Measurements from ENCODE around the gene NTM. TPM values are rescaled to one million over a fixed set of nuclear protein-coding genes. Genes with fewer than 3 reads are reported as not detected.

The NTM gene
- total RNA-seq, 2 donors from 2014 or later: 19.1 to 44.7 TPM

DNA sequence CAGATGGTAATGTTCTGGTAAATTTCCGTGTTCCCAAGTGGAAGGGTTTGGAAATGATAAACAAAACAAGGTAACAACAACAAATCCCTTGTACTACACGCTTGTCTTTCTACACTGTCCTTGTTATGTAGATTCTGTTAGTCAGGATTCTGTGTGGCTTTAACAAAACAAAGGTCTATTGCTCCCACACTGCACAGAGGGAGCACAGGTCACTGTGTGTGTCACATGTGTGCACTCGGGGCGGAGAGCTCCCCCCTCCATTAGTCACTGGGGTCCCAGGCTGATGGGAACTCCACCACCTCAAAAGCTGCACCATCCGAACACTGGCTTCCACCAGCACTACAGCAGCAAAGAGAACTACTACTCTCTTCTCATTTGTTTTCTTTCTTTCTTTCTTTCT, 227.9 kb downstream of the NTM start:
- no peak overlapping the region for H3K4me3 ChIP-seq
- H3K36me3 ChIP-seq: no peaks in the 10 kb centered on the region
- H3K4me1 ChIP-seq: no peaks in the 10 kb centered on the region
- TF ChIP-seq, protein P1, sequence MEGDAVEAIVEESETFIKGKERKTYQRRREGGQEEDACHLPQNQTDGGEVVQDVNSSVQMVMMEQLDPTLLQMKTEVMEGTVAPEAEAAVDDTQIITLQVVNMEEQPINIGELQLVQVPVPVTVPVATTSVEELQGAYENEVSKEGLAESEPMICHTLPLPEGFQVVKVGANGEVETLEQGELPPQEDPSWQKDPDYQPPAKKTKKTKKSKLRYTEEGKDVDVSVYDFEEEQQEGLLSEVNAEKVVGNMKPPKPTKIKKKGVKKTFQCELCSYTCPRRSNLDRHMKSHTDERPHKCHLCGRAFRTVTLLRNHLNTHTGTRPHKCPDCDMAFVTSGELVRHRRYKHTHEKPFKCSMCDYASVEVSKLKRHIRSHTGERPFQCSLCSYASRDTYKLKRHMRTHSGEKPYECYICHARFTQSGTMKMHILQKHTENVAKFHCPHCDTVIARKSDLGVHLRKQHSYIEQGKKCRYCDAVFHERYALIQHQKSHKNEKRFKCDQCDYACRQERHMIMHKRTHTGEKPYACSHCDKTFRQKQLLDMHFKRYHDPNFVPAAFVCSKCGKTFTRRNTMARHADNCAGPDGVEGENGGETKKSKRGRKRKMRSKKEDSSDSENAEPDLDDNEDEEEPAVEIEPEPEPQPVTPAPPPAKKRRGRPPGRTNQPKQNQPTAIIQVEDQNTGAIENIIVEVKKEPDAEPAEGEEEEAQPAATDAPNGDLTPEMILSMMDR (IDR thresholded peaks at IDR 0.05): no peak
- H3K27me3 ChIP-seq: no peaks in the 10 kb centered on the region
- no peak for DNase-seq (ENCODE audit: low spot score)
- no peaks in the 10 kb centered on the region for H3K9me3 ChIP-seq
- H3K27ac ChIP-seq: no peak overlapping the region

DNA sequence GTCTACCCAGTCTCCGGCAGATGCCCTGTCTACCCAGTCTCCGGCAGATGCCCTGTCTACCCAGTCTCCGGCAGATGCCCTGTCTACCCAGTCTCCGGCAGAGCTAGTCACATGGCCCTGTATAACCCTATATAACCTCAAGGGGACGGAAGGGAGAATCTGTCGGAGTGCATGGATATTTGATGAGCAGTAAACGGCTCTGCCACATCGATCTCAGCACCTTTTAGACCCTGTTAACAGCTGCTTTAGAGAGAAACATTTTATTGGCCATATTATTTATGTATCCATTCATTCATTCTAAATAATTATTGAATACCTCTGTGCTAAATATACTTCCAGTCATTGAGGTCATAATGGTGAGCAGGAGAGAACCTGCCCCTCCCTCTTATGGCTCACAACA, 228.9 kb downstream of the NTM start:
- Histone ChIP-seq H3K27ac (no peak overlapping the region), H3K27me3 (no peaks in the 10 kb centered on the region), H3K9me3 (no peaks in the 10 kb centered on the region), H3K4me3 (no peak overlapping the region), H3K4me1 (no peaks in the 10 kb centered on the region), H3K36me3 (no peaks in the 10 kb centered on the region)
- TF ChIP-seq, protein P1 (IDR thresholded peaks at IDR 0.05): no peak
- no peak for DNase-seq (ENCODE audit: low spot score)

DNA sequence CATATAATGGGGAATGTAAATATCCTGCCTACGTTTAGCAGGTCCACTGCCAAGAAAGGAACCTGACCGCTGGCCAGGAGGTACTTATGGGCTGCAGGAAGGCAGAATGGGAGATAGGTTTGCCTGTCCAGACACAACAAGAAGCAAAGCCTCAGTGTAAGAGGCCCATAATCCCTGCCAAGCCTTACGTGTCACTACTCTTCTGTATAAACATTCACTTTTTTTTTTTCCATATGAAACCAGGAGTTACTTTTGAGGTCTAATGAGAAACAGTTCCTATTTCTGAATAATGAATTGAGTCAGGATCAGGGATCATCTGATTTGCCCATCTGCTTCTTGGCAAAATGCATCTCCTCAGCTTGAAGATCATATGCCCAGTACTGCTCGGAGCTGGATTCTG, 230.2 kb downstream of the NTM start:
- no peak overlapping the region for H3K27ac ChIP-seq
- no peaks in the 10 kb centered on the region for H3K36me3 ChIP-seq
- no peaks in the 10 kb centered on the region for H3K27me3 ChIP-seq
- H3K4me1 ChIP-seq: no peaks in the 10 kb centered on the region
- H3K9me3 ChIP-seq: no peaks in the 10 kb centered on the region
- DNase-seq (ENCODE audit: low spot score): no peak
- TF ChIP-seq, protein P1 (IDR thresholded peaks at IDR 0.05): no peak
- no peak overlapping the region for H3K4me3 ChIP-seq

DNA sequence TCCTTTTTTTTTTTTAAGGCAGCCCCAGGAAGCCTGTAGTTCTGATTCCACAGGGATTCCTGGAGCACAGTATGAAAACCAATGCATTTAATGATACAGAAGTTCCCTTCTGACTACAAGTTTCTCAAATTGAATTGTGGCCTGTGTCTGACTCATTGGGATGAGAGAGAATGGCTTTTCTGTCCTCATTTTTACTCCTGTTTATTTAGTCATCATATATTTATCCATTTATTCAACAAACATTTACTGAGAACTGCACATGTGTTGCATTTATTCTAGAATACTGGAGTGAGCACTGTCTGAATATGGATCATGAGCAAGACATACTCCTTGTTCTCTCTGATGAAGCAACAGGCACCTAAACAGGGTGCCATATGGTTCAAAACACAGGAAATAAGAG, 231.2 kb downstream of the NTM start:
- Histone ChIP-seq H3K9me3 (no peaks in the 10 kb centered on the region), H3K4me3 (no peak overlapping the region), H3K36me3 (no peaks in the 10 kb centered on the region), H3K4me1 (no peaks in the 10 kb centered on the region), H3K27me3 (no peaks in the 10 kb centered on the region), H3K27ac (no peak overlapping the region)
- TF ChIP-seq, protein P1 (IDR thresholded peaks at IDR 0.05): no peak
- no peak for DNase-seq (ENCODE audit: low spot score)

DNA sequence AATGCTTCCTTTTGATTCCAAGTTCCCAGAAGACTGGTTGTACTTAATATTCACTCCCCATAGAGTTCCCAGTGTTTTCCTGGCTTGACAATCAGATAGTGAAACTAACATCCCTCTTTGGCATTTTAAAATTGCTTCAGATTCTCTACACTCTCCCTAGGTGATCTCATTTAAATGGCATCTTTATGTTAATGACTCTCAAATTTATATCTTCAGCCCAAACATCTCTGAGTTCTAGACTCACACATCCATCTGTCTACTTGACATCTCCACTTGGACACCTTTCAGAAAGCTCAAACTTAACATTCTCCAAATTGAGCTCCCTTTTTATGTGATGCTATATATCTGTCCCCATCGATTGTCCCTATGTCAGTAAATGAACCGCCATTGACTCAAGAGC, 232.0 kb downstream of the NTM start:
- DNase-seq (ENCODE audit: low spot score): no peak
- no peaks in the 10 kb centered on the region for H3K4me1 ChIP-seq
- H3K36me3 ChIP-seq: no peaks in the 10 kb centered on the region
- TF ChIP-seq, protein P1 (IDR thresholded peaks at IDR 0.05): no peak
- no peak overlapping the region for H3K4me3 ChIP-seq
- H3K27me3 ChIP-seq: no peaks in the 10 kb centered on the region
- no peak overlapping the region for H3K27ac ChIP-seq
- no peaks in the 10 kb centered on the region for H3K9me3 ChIP-seq

DNA sequence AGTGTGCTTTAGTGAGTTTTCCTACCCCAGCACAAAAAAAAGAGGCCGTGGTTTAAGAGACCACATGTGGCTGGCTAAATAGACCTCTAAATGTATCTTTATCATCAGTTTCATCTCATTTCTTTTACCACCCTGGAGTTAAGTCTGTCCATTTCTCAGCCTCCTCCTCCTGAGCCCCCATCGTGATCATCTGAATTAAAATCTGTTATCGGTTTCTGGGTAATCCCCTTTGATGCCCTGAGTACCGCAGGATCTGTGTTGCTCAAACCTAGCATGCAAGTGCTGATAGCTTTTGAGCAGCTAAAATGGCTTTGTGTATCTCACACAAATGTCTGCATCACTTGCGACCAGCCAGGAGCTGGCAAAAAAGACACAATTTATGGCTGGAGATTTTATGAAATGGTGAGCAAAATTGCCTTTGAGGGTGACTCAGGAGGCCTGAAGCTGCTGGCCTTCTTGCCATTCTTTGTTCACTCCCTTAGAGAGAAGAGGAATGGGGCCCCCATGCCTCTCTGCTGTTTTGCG, 236.5 kb downstream of the NTM start:
- no peaks in the 10 kb centered on the region for H3K27me3 ChIP-seq
- TF ChIP-seq, protein P1 (IDR thresholded peaks at IDR 0.05): no peak
- no peak overlapping the region for H3K27ac ChIP-seq
- no peak for DNase-seq (ENCODE audit: low spot score)
- H3K9me3 ChIP-seq: no peaks in the 10 kb centered on the region
- no peak overlapping the region for H3K4me3 ChIP-seq
- no peaks in the 10 kb centered on the region for H3K4me1 ChIP-seq
- H3K36me3 ChIP-seq: no peaks in the 10 kb centered on the region
